H9 (cell line): ENCODE data around the gene IFNK. TPM values are rescaled to one million over a fixed set of nuclear protein-coding genes. Genes with fewer than 3 reads are reported as not detected.

Source experiments
- DNase-seq: peaks from one replicate; pipeline ENCODE4 v3.0.0-alpha.2; 2017
- H2AFZ ChIP-seq: one replicate; pipeline ENCODE4 v1.6.1; 2013; ENCODE audit warnings: mild to moderate bottlenecking, low read length, control low read depth, moderate library complexity
- H2AK5ac ChIP-seq: 2 replicates; pipeline ENCODE4 v1.6.1; 2013; ENCODE audit warnings: low read length, control low read depth, mixed read lengths; ENCODE audit not compliant: insufficient read length
- H2BK120ac ChIP-seq: one replicate; pipeline ENCODE4 v1.6.1; 2013; ENCODE audit warnings: low read depth, mild to moderate bottlenecking, low read length, control low read depth, inconsistent platforms; ENCODE audit not compliant: poor library complexity, severe bottlenecking
- H2BK12ac ChIP-seq: 2 replicates; pipeline ENCODE4 v1.6.1; 2013; ENCODE audit warnings: low read length, control low read depth, mixed read lengths, low read depth; ENCODE audit not compliant: insufficient read length
- H2BK15ac ChIP-seq: 2 replicates; pipeline ENCODE4 v1.6.1; 2013; ENCODE audit warnings: low read depth, low read length, control low read depth
- H2BK20ac ChIP-seq: one replicate; pipeline ENCODE4 v1.6.1; 2013; ENCODE audit warnings: low read depth, mild to moderate bottlenecking, low read length, control low read depth, inconsistent platforms; ENCODE audit not compliant: poor library complexity, severe bottlenecking
- H2BK5ac ChIP-seq: 2 replicates; pipeline ENCODE4 v1.6.1; 2013; ENCODE audit warnings: low read length, control low read depth, mixed read lengths; ENCODE audit not compliant: insufficient read length
- H3K14ac ChIP-seq: 2 replicates; pipeline ENCODE4 v1.6.1; 2013; ENCODE audit warnings: low read length, control low read depth; ENCODE audit not compliant: insufficient read depth
- H3K18ac ChIP-seq: 2 replicates; pipeline ENCODE4 v1.6.1; 2013; ENCODE audit warnings: low read depth, mild to moderate bottlenecking, mixed read lengths, low read length, control low read depth; ENCODE audit not compliant: insufficient read length
- H3K23ac ChIP-seq: 2 replicates; pipeline ENCODE4 v1.6.1; 2013; ENCODE audit warnings: low read length, control low read depth, mixed read lengths, low read depth; ENCODE audit not compliant: insufficient read length
- H3K23me2 ChIP-seq: 2 replicates; pipeline ENCODE4 v1.6.1; 2013; ENCODE audit warnings: low read depth, mild to moderate bottlenecking, mixed read lengths, low read length, control low read depth; ENCODE audit not compliant: insufficient read length, poor library complexity, severe bottlenecking
- H3K27ac ChIP-seq: 2 replicates; pipeline ENCODE4 v1.5.1; 2013; ENCODE audit warnings: low read length, control low read depth, mixed read lengths, low read depth; ENCODE audit not compliant: insufficient read length
- H3K27me3 ChIP-seq: 2 replicates; pipeline ENCODE4 v1.6.1; 2013; ENCODE audit warnings: low read length, control low read depth, inconsistent platforms; ENCODE audit not compliant: insufficient read depth
- H3K4ac ChIP-seq: 2 replicates; pipeline ENCODE4 v1.6.1; 2013; ENCODE audit warnings: low read depth, mild to moderate bottlenecking, control low read depth, inconsistent platforms, low read length, moderate library complexity
- H3K4me1 ChIP-seq: 2 replicates; pipeline ENCODE4 v1.6.1; 2013; ENCODE audit warnings: low read length, control low read depth, inconsistent platforms; ENCODE audit not compliant: insufficient read depth
- H3K4me2 ChIP-seq: 2 replicates; pipeline ENCODE4 v1.6.1; 2013; ENCODE audit warnings: low read length, control low read depth, mixed read lengths; ENCODE audit not compliant: insufficient read length, insufficient read depth
- H3K56ac ChIP-seq: 2 replicates; pipeline ENCODE4 v1.6.1; 2013; ENCODE audit warnings: low read depth, mild to moderate bottlenecking, mixed read lengths, low read length, control low read depth; ENCODE audit not compliant: insufficient read length
- H3K79me1 ChIP-seq: 2 replicates; pipeline ENCODE4 v1.6.1; 2013; ENCODE audit warnings: low read depth, mild to moderate bottlenecking, moderate library complexity, low read length, control low read depth, inconsistent platforms; ENCODE audit not compliant: insufficient read depth, poor library complexity, severe bottlenecking
- H3K79me2 ChIP-seq: 2 replicates; pipeline ENCODE4 v1.6.1; 2013; ENCODE audit warnings: low read length, control low read depth, inconsistent platforms; ENCODE audit not compliant: insufficient read depth
- H3K9ac ChIP-seq: 2 replicates; pipeline ENCODE4 v1.6.1; 2013; ENCODE audit warnings: low read length, control low read depth, mixed read lengths; ENCODE audit not compliant: insufficient read length; ENCODE audit errors: extremely low read depth
- H3K9me3 ChIP-seq: one replicate; pipeline ENCODE4 v1.6.1; 2013; ENCODE audit warnings: low read depth, low read length, inconsistent platforms; ENCODE audit not compliant: control insufficient read depth
- H3T11ph ChIP-seq: one replicate; pipeline ENCODE4 v1.6.1; 2013; ENCODE audit warnings: mild to moderate bottlenecking, low read length, control low read depth, inconsistent platforms
- H4K20me1 ChIP-seq: one replicate; pipeline ENCODE4 v1.6.1; 2013; ENCODE audit not compliant: control insufficient read depth, insufficient read length, insufficient read depth
- H4K5ac ChIP-seq: 2 replicates; pipeline ENCODE4 v1.6.1; 2013; ENCODE audit warnings: low read depth, mild to moderate bottlenecking, mixed read lengths, low read length, control low read depth; ENCODE audit not compliant: insufficient read length
- H4K8ac ChIP-seq: replicated peaks from 2 replicates; pipeline ENCODE4 v1.6.1; 2013; ENCODE audit warnings: low read length, control low read depth, mixed read lengths, low read depth; ENCODE audit not compliant: insufficient read length
- H4K91ac ChIP-seq: 2 replicates; pipeline ENCODE4 v1.6.1; 2013; ENCODE audit warnings: low read depth, mild to moderate bottlenecking, moderate library complexity, mixed read lengths, low read length, control low read depth; ENCODE audit not compliant: insufficient read length
- H3K27ac Mint-ChIP-seq, 3 experiments: 2 replicates in 2 of 3; 3 replicates in 1 of 3; pipeline ENCODE4 v1.8.0; 2020 to 2021; ENCODE audit warnings: mixed read lengths in 3 of 3, mild to moderate bottlenecking in 1 of 3, moderate library complexity in 1 of 3
- H3K27me3 Mint-ChIP-seq: 2 replicates; pipeline ENCODE4 v1.8.0; 2021; ENCODE audit warnings: low read depth, mild to moderate bottlenecking, moderate library complexity, mixed read lengths
- H3K36me3 Mint-ChIP-seq, 3 experiments: 2 replicates in 2 of 3; 3 replicates in 1 of 3; pipeline ENCODE4 v1.8.0; 2020 to 2021; ENCODE audit warnings: low read depth in 3 of 3, mixed read lengths in 3 of 3; ENCODE audit not compliant: insufficient read depth in 1 of 3
- H3K4me1 Mint-ChIP-seq, 2 experiments: 2 replicates each; pipeline ENCODE4 v1.8.0; 2020; ENCODE audit warnings: mixed read lengths in 2 of 2
- H3K4me3 Mint-ChIP-seq, 2 experiments: 2 replicates in 1 of 2; 3 replicates in 1 of 2; pipeline ENCODE4 v1.8.0; 2020 to 2021; ENCODE audit warnings: mild to moderate bottlenecking in 2 of 2, mixed read lengths in 2 of 2, moderate library complexity in 1 of 2
- H3K9me3 Mint-ChIP-seq, 2 experiments: 2 replicates in 1 of 2; 3 replicates in 1 of 2; pipeline ENCODE4 v1.8.0; 2020; ENCODE audit warnings: mild to moderate bottlenecking in 2 of 2, mixed read lengths in 2 of 2, moderate library complexity in 1 of 2
- WGBS: extraction: QIAGEN DNeasy Blood & Tissue Kit; methylation state at CpG from one replicate; pipeline ENCODE4 v1.1.7; 2013; ENCODE audit warnings: missing lambda C conversion rate, low lambda C conversion rate, mixed read lengths; ENCODE audit not compliant: insufficient read length; ENCODE audit errors: extremely low coverage; 5-methylcytosine and 5-hydroxymethylcytosine counted together
- total RNA-seq: library from RNA; stranded (reverse); gene quantifications from 2 replicates; pipeline ENCODE4 v1.2.1, GENCODE V29; 2021
- TF ChIP-seq, protein P1 (sequence below): fragments of 200-600 bp; sonication (generic); conservative IDR thresholded peaks from 3 replicates; pipeline ENCODE4 v1.8.0; 2021; ENCODE audit warnings: antibody characterized with exemption, mild to moderate bottlenecking

Gene IFNK
- total RNA-seq, 1 experiment from 2014 or later = not detected

DNA sequence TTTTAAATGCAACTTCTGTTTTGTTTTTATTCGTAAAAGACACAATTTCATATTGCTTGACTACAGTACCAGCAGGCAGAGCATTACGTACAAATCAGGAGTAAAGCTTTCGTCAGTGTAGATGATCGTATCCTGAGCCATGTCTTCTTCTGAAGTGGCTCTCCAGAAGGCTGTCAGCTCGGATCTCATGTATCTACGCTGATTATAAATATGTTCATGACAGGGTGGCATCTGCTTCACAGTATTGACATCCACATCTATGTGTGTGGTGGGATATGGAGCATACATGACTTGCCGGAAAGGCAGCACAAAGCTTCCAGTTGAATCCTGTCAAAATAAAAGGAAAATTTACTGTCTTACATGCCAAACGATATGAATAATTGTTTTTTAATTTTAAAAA is 32.4 kb downstream of the IFNK start:
- no peak overlapping the region for H3K18ac ChIP-seq
- H2BK120ac ChIP-seq = no peak overlapping the region
- no peak overlapping the region for H3K27ac ChIP-seq
- no peak overlapping the region for H4K91ac ChIP-seq
- no peaks in the 10 kb centered on the region for H3K4me1 ChIP-seq
- H2AFZ ChIP-seq = no peak overlapping the region
- H3K4me2 ChIP-seq = no peak overlapping the region
- H2BK20ac ChIP-seq = no peak overlapping the region
- no peaks in the 10 kb centered on the region for H3K79me1 ChIP-seq
- no peaks in the 10 kb centered on the region for H3K27me3 ChIP-seq
- no peak overlapping the region for H3T11ph ChIP-seq
- H3K9me3 ChIP-seq = no peaks in the 10 kb centered on the region
- no peaks in the 10 kb centered on the region for H3K23me2 ChIP-seq
- no peaks in the 10 kb centered on the region for H4K20me1 ChIP-seq
- H3K4ac ChIP-seq = no peak overlapping the region
- TF ChIP-seq, protein P1, sequence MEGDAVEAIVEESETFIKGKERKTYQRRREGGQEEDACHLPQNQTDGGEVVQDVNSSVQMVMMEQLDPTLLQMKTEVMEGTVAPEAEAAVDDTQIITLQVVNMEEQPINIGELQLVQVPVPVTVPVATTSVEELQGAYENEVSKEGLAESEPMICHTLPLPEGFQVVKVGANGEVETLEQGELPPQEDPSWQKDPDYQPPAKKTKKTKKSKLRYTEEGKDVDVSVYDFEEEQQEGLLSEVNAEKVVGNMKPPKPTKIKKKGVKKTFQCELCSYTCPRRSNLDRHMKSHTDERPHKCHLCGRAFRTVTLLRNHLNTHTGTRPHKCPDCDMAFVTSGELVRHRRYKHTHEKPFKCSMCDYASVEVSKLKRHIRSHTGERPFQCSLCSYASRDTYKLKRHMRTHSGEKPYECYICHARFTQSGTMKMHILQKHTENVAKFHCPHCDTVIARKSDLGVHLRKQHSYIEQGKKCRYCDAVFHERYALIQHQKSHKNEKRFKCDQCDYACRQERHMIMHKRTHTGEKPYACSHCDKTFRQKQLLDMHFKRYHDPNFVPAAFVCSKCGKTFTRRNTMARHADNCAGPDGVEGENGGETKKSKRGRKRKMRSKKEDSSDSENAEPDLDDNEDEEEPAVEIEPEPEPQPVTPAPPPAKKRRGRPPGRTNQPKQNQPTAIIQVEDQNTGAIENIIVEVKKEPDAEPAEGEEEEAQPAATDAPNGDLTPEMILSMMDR = no peak
- no peak overlapping the region for H3K27ac Mint-ChIP-seq
- no peak overlapping the region for H3K9ac ChIP-seq
- no peaks in the 10 kb centered on the region for H3K9me3 Mint-ChIP-seq
- no peaks in the 10 kb centered on the region for H3K79me2 ChIP-seq
- no peak overlapping the region for H2AK5ac ChIP-seq
- no peak overlapping the region for H4K8ac ChIP-seq
- WGBS = no CpG with 5 or more reads among the region's 8 CpGs
- no peaks in the 10 kb centered on the region for H3K27me3 Mint-ChIP-seq
- H3K4me3 Mint-ChIP-seq = no peak overlapping the region
- no peak overlapping the region for H3K14ac ChIP-seq
- peaks cover under 1 to 47% (median 39%) of the 10 kb centered on the region in 3 experiments; a peak in 5 of 7 replicates for H3K36me3 Mint-ChIP-seq
- H3K56ac ChIP-seq = no peak overlapping the region
- no peak overlapping the region for H2BK12ac ChIP-seq
- H3K23ac ChIP-seq = no peak overlapping the region
- no peak for DNase-seq
- H2BK15ac ChIP-seq = no peak overlapping the region
- H3K4me1 Mint-ChIP-seq = no peaks in the 10 kb centered on the region
- H4K5ac ChIP-seq = no peak overlapping the region
- H2BK5ac ChIP-seq = no peak overlapping the region
